ENCODE data around the gene MTRF1L.

Gene MTRF1L

GRCh38 chr6:153002613-153003365, at the start of gene MTRF1L:
Gene MTRF1L (minus strand): TSS chr6:153002709. CDS start chr6:153002685, 24 bp downstream.
- no peaks in the 10 kb centered on the region for H3K27me3 ChIP-seq (ENCODE audit: control insufficient read depth, insufficient read depth, low read length)
- peaks cover 24% of the 10 kb centered on the region for H3K36me3 ChIP-seq (ENCODE audit: control insufficient read depth, insufficient read depth, low read length)
- peak within 1 kb of the TSS; percentile 95 for H3K27ac ChIP-seq (ENCODE audit: low read depth, low read length)
- peak within 1 kb of the TSS; percentile 98 for H3K4me3 ChIP-seq (ENCODE audit: low read depth, low read length)
- no peaks in the 10 kb centered on the region for H3K9me3 ChIP-seq (ENCODE audit: control insufficient read depth, insufficient read depth, low read length)
- H3K9ac ChIP-seq (ENCODE audit: low read depth, low read length): peak within 1 kb of the TSS; percentile 86
- H3K4me1 ChIP-seq (ENCODE audit: control insufficient read depth, insufficient read depth, low read length): peaks cover 6% of the 10 kb centered on the region; the same call in 1 of the 2 replicates

GRCh38 chr6:153051801-153052200, 49.3 kb upstream of the MTRF1L start:
- Histone ChIP-seq H3K36me3 (ENCODE audit: control insufficient read depth, insufficient read depth, low read length) (no peaks in the 10 kb centered on the region), H3K27ac (ENCODE audit: low read depth, low read length) (no peak overlapping the region), H3K4me3 (ENCODE audit: low read depth, low read length) (no peak overlapping the region), H3K9ac (ENCODE audit: low read depth, low read length) (no peak overlapping the region), H3K9me3 (ENCODE audit: control insufficient read depth, insufficient read depth, low read length) (no peaks in the 10 kb centered on the region), H3K4me1 (ENCODE audit: control insufficient read depth, insufficient read depth, low read length) (peaks cover 19% of the 10 kb centered on the region), H3K27me3 (ENCODE audit: control insufficient read depth, insufficient read depth, low read length) (no peaks in the 10 kb centered on the region)

GRCh38 chr6:153048631-153049030, 46.1 kb upstream of the MTRF1L start:
- Histone ChIP-seq H3K4me1 (ENCODE audit: control insufficient read depth, insufficient read depth, low read length) (peaks cover 15% of the 10 kb centered on the region), H3K9me3 (ENCODE audit: control insufficient read depth, insufficient read depth, low read length) (no peaks in the 10 kb centered on the region), H3K27me3 (ENCODE audit: control insufficient read depth, insufficient read depth, low read length) (no peaks in the 10 kb centered on the region), H3K27ac (ENCODE audit: low read depth, low read length) (no peak overlapping the region), H3K9ac (ENCODE audit: low read depth, low read length) (no peak overlapping the region), H3K4me3 (ENCODE audit: low read depth, low read length) (no peak overlapping the region), H3K36me3 (ENCODE audit: control insufficient read depth, insufficient read depth, low read length) (no peaks in the 10 kb centered on the region)

- no peak overlapping the region for H3K27ac ChIP-seq (ENCODE audit: low read depth, low read length)
- peaks cover 7% of the 10 kb centered on the region; the same call in 1 of the 2 replicates for H3K36me3 ChIP-seq (ENCODE audit: control insufficient read depth, insufficient read depth, low read length)
- no peaks in the 10 kb centered on the region for H3K9me3 ChIP-seq (ENCODE audit: control insufficient read depth, insufficient read depth, low read length)
- H3K4me3 ChIP-seq (ENCODE audit: low read depth, low read length): no peak overlapping the region
- peaks cover 15% of the 10 kb centered on the region for H3K4me1 ChIP-seq (ENCODE audit: control insufficient read depth, insufficient read depth, low read length)
- H3K9ac ChIP-seq (ENCODE audit: low read depth, low read length): no peak overlapping the region
- H3K27me3 ChIP-seq (ENCODE audit: control insufficient read depth, insufficient read depth, low read length): no peaks in the 10 kb centered on the region
These were observed 44.9 kb upstream of the MTRF1L start for GRCh38 chr6:153047386-153047785.

GRCh38 chr6:153045271-153045670, 42.8 kb upstream of the MTRF1L start:
- H3K4me3 ChIP-seq (ENCODE audit: low read depth, low read length): no peak overlapping the region
- H3K27me3 ChIP-seq (ENCODE audit: control insufficient read depth, insufficient read depth, low read length): no peaks in the 10 kb centered on the region
- no peaks in the 10 kb centered on the region for H3K9me3 ChIP-seq (ENCODE audit: control insufficient read depth, insufficient read depth, low read length)
- H3K27ac ChIP-seq (ENCODE audit: low read depth, low read length): no peak overlapping the region
- H3K36me3 ChIP-seq (ENCODE audit: control insufficient read depth, insufficient read depth, low read length): peaks cover 7% of the 10 kb centered on the region; the same call in 1 of the 2 replicates
- no peak overlapping the region for H3K9ac ChIP-seq (ENCODE audit: low read depth, low read length)
- H3K4me1 ChIP-seq (ENCODE audit: control insufficient read depth, insufficient read depth, low read length): peaks cover 15% of the 10 kb centered on the region

GRCh38 chr6:153044295-153044694, 41.8 kb upstream of the MTRF1L start:
- H3K9me3 ChIP-seq (ENCODE audit: control insufficient read depth, insufficient read depth, low read length): no peaks in the 10 kb centered on the region
- no peak overlapping the region for H3K9ac ChIP-seq (ENCODE audit: low read depth, low read length)
- H3K27ac ChIP-seq (ENCODE audit: low read depth, low read length): no peak overlapping the region
- no peaks in the 10 kb centered on the region for H3K27me3 ChIP-seq (ENCODE audit: control insufficient read depth, insufficient read depth, low read length)
- peaks cover 15% of the 10 kb centered on the region for H3K4me1 ChIP-seq (ENCODE audit: control insufficient read depth, insufficient read depth, low read length)
- H3K36me3 ChIP-seq (ENCODE audit: control insufficient read depth, insufficient read depth, low read length): peaks cover 7% of the 10 kb centered on the region; the same call in 1 of the 2 replicates
- no peak overlapping the region for H3K4me3 ChIP-seq (ENCODE audit: low read depth, low read length)

GRCh38 chr6:153043719-153044118, 41.2 kb upstream of the MTRF1L start:
- no peak overlapping the region for H3K27ac ChIP-seq (ENCODE audit: low read depth, low read length)
- H3K36me3 ChIP-seq (ENCODE audit: control insufficient read depth, insufficient read depth, low read length): peaks cover 7% of the 10 kb centered on the region; the same call in 1 of the 2 replicates
- no peaks in the 10 kb centered on the region for H3K9me3 ChIP-seq (ENCODE audit: control insufficient read depth, insufficient read depth, low read length)
- peaks cover 15% of the 10 kb centered on the region for H3K4me1 ChIP-seq (ENCODE audit: control insufficient read depth, insufficient read depth, low read length)
- H3K4me3 ChIP-seq (ENCODE audit: low read depth, low read length): no peak overlapping the region
- no peaks in the 10 kb centered on the region for H3K27me3 ChIP-seq (ENCODE audit: control insufficient read depth, insufficient read depth, low read length)
- H3K9ac ChIP-seq (ENCODE audit: low read depth, low read length): no peak overlapping the region

GRCh38 chr6:153038378-153039057, 36.0 kb upstream of the MTRF1L start:
- Histone ChIP-seq H3K27ac (ENCODE audit: low read depth, low read length) (no peak overlapping the region), H3K9me3 (ENCODE audit: control insufficient read depth, insufficient read depth, low read length) (no peaks in the 10 kb centered on the region), H3K9ac (ENCODE audit: low read depth, low read length) (no peak overlapping the region), H3K27me3 (ENCODE audit: control insufficient read depth, insufficient read depth, low read length) (no peaks in the 10 kb centered on the region), H3K4me1 (ENCODE audit: control insufficient read depth, insufficient read depth, low read length) (no peaks in the 10 kb centered on the region), H3K36me3 (ENCODE audit: control insufficient read depth, insufficient read depth, low read length) (peaks cover 7% of the 10 kb centered on the region; the same call in 1 of the 2 replicates), H3K4me3 (ENCODE audit: low read depth, low read length) (no peak overlapping the region)

- H3K9ac ChIP-seq (ENCODE audit: low read depth, low read length): no peak overlapping the region
- no peak overlapping the region for H3K4me3 ChIP-seq (ENCODE audit: low read depth, low read length)
- H3K36me3 ChIP-seq (ENCODE audit: control insufficient read depth, insufficient read depth, low read length): no peaks in the 10 kb centered on the region
These were observed 31.6 kb upstream of the MTRF1L start for GRCh38 chr6:153034139-153034538.

GRCh38 chr6:153032255-153032882, 29.9 kb upstream of the MTRF1L start:
- Histone ChIP-seq H3K27me3 (ENCODE audit: control insufficient read depth, insufficient read depth, low read length) (no peaks in the 10 kb centered on the region), H3K9ac (ENCODE audit: low read depth, low read length) (no peak overlapping the region), H3K4me3 (ENCODE audit: low read depth, low read length) (no peak overlapping the region), H3K9me3 (ENCODE audit: control insufficient read depth, insufficient read depth, low read length) (no peaks in the 10 kb centered on the region), H3K36me3 (ENCODE audit: control insufficient read depth, insufficient read depth, low read length) (no peaks in the 10 kb centered on the region), H3K4me1 (ENCODE audit: control insufficient read depth, insufficient read depth, low read length) (peaks cover 18% of the 10 kb centered on the region), H3K27ac (ENCODE audit: low read depth, low read length) (no peak overlapping the region)

More at GRCh38 chr6:153034139-153034538, 31.6 kb upstream of the MTRF1L start:
- peaks cover 18% of the 10 kb centered on the region for H3K4me1 ChIP-seq (ENCODE audit: control insufficient read depth, insufficient read depth, low read length)
- H3K27ac ChIP-seq (ENCODE audit: low read depth, low read length): no peak overlapping the region
- H3K9me3 ChIP-seq (ENCODE audit: control insufficient read depth, insufficient read depth, low read length): no peaks in the 10 kb centered on the region
- H3K27me3 ChIP-seq (ENCODE audit: control insufficient read depth, insufficient read depth, low read length): no peaks in the 10 kb centered on the region

Data from HUES48 (cell line).